Left hindlimb (tissue), 1 donor: ENCODE measurements around the gene NAV3.

Experiments
- DNase-seq: peaks from one replicate; pipeline ENCODE4 v3.0.0-alpha.2; 2018

The NAV3 gene

DNA sequence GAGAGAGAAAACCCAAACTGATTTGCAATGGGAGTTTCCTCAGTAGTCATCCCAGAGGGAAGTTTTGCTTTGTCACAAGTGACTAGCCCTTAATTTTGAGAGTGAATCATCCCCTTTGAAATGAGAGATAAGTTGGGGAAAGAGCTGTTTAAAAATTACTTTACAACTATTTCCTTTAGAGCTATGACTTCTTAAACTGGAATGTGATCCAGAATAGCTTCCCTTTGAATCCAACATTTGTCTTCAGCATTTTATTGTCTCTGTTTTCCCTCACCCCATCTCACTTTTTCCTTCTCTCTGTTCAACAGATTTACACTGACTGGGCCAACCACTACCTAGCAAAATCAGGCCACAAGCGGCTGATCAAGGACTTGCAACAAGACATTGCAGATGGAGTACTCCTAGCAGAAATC lies 109.3 kb downstream of the NAV3 start:
- no peak for DNase-seq

DNA sequence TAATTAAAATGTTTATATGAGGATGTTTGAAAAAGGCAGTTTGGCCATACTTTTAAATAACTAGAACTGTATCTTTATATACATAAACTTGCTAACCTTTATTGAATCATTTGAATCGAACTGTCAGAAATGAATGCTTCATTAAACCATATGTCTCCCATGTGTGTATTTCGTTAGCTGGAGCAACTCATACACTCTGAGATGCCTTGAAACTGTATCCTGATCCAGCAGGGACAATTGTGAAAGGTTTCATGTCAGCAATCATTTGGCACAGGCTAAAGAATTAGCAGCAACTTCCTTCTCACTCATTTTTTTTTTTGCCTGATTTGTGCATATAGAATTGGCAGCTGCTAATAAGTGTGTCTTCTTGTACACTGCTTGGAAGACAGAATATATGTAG lies 109.9 kb downstream of the NAV3 start:
- no peak for DNase-seq

DNA sequence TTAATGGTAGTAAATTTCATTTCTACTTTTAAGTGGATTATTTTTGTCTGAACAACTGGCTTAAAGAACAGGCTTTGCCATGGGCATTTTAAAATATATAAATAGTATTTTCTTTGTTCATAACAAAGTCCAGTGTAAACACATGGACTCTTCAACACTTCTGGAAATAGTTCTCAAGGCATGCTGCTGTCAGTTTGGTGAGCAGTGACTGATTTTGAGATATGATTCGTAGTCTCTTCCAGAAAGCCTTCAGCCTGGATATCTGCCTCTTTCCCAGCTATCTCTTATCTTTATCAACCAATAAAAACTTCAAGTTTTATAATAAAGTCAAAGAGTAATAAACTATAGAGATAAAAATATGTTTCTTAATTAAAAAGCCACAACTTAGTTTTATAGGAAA lies 110.7 kb downstream of the NAV3 start:
- no peak for DNase-seq

DNA sequence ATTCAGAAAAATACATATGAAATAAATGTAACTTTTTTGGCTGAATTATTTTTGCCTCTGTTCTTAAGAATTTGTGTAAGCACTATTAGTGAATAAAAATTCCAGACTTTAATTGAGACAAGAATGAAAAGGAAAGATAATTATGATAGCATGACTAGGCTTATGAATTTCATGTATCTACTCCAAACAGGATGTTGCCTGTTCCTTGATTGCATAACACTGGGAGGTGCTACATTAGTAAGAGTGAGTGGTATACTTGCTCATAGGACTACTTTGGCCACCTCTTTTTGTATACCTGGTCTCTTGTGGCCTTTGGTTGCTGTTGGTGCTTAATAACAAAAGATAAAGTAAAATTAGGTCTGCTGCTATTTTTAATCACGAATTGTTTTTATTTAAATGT lies 112.8 kb downstream of the NAV3 start:
- DNase-seq, result no peak

DNA sequence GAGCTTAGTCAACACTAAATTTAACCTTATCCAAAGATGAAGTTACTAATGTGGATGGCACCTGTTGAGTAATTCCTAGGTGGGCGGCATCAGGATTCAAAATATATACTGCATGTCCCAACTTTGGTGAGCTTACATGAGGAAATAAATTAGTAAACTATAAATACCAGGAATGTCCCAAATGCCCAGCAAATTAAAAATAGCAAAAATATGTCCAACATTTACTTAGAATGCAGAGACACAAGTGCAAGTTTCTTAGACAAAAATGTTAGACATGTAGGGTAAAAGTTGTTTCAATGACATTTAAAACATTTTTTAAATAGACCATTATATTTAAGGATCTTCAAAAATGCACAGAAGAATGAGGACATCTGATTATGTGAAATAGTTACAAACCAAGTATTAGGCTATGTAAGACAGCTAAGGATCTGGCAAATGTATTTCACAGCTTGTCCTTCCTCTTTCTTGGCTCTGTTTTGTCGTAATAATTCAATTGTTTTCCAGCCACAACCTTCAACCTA lies 115.9 kb downstream of the NAV3 start:
- DNase-seq, result no peak

DNA sequence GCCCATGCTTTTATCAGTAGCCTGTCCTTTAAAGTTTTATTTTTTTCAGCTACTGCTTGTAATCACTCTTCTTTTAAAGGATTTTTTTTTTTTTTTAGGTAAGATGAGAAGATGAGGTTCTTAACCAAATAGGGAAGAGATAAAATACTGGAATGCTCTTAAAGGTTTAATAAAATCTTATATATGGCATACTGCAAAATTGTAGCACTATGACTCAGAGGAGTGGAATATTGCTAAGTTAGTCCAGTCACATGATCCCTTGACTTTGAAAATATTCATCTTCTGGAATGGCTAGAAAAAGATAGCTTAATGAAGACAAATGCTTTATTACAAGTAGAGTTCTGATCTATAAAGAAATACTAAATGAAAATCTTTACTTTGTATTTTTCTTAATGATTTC lies 116.6 kb downstream of the NAV3 start:
- no peak for DNase-seq

DNA sequence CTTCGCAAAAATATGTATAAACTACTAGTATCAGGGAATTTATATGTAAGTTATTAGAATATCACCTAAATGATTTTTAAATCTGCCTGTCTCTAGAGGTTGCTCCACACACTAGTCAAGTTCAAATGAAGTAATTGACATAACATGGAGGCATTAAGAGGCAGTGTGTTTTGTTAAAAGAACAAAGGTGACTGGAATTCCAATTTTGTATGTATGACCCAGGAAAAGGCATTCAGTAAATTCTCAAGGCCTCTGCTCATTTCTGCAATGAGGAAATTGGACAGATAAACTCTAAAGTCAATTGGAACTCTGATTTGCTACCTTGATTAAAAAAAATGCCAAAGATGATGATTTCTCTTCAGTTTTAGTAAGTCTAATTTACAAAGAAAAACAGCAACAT lies 117.1 kb downstream of the NAV3 start:
- DNase-seq, result no peak

DNA sequence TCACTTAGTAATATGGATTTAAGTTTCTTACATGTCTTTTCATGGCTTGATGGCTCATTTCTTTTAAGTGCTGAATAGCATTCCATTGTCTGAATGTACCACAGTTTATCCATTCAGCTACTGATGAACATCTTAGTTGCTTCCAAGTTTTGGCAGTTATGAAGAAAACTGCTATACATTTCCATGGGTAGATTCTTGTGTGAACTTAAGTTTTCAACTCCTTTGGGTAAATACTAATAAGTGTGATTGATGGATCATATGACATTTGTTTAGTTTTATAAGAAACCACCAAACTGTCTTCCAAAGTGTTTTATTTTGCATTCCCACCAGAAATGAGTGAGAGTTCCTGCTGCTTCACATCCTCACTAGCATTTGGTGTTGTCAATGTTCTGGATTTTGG lies 119.2 kb downstream of the NAV3 start:
- no peak for DNase-seq

DNA sequence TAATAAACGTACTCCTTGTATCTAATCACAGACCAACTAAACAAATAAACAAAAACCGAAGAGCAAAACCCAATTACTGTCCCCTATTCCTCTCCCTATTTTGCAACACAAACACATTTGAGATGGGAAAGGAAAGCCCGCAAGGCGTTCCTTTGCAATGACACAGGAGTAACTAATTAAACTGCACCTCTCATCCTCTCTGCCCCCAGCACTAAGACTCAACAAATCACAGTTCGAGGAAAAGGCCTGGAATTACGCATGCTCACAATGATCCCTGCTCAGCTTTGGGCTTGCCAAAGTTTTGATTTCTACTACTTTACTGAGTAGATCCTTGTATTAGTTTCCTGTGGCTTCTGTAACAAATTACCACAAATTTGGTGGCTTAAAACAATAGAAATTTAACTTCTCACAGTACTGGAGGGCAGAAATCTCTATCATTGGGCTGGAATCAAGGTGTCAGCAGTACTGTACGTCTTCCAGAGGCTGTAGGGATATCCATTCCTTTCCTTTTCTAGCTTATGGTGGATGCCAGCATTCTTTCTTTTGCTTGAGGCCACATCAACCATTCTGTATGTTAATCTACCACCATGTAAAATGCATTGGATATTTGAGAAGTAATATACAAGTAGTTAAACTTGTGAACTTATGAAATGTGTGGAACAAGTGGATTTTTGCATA lies 123.0 kb downstream of the NAV3 start:
- DNase-seq, result no peak

DNA sequence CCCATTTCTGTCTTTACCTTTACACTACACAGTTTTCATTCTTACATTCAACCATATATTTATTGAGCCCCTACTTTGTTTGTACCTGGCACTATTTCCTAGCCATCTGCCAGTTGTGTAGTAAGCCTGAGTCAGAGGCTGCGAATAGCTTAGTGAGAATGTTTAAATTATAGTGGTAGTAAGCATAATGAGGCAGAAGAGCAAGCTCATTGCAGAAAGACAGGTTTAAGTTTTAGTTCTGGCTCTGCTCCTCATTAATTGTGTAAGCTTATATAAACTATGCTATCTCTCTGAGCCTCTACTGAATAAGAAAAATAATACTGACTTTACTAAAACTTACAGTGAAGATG lies 123.5 kb downstream of the NAV3 start:
- DNase-seq, result no peak

DNA sequence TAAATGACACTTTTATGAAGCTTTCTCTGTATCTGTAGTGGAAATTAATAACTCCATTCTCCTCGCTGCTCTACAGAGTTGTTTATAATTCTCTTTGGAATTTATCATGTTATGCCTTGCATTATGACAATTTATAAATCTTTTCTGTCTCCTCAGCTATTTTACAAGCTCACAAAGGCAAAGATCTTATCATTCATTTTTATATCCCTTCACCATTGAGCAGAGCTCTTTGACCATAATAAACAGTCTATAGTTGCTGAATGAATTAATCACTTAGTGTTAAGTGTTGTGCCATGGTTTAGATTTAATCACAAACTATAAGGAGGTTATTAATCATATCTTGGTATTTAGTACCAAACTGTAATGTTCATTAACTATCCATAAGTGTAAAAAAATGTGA lies 126.4 kb downstream of the NAV3 start:
- no peak for DNase-seq

DNA sequence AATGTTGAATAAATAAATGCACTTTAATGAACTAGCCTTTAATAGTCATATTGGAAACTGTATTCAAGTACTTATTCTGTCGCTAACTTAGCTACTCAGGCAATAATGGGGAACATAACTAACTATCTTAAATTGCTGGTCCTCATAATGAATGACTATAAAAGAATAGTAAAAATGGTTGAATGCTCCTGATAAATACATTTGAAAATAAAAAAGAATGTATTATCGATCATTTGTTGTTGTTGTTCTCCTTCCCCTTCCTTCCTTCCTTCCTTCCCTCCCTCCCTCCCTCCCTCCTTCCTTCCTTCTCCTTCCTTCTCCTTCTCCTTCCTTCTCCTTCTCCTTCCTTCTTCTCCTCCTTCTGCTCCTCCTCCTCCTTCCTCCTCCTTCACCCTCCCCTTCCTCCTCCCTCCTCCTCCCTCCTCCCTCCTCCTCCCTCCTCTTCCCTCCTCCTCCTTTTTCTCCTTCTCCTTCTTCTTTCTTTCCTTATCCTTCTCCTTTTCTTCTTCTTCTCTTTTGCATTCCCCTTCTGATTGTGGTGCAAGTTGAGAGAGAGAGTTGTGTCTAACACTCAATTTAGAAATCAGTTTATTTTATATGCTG lies 133.0 kb downstream of the NAV3 start:
- no peak for DNase-seq

DNA sequence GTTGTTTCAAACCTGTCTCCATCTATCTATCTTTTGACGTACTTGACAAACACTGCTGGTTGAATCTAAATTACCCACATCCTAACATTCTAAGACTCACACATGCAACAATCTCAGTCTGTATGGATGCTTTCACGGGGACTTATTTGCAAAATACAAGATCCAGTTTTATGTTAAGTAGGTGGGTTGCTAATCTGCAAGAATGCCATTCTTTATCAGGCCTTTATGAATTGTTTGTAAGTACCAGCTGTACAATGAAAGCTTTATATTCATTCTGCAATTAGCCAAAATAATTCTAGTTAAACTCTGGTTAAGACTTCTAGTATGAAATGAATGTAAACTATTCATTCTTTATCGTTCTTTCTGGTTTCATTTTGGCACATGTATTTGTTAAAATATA lies 135.1 kb downstream of the NAV3 start:
- no peak for DNase-seq

DNA sequence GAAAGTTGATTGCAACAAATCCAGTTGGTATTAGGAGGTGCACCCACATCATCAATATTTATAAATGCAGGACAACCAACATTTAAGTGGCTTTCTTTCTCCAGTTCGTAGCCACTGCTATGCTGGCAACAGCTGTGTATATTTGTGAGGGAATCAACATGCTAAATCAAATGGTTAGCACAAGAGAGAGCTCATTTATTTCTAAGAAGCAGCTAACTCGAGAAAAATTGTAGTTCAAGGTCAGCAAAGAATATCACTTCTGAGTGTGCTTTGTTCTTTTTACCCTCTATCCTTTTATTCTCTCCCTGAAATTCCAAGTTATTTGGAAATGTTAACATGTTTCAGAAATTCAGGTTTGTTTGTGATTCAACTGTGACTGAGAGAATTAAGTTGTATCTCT lies 137.3 kb downstream of the NAV3 start:
- DNase-seq, result no peak

DNA sequence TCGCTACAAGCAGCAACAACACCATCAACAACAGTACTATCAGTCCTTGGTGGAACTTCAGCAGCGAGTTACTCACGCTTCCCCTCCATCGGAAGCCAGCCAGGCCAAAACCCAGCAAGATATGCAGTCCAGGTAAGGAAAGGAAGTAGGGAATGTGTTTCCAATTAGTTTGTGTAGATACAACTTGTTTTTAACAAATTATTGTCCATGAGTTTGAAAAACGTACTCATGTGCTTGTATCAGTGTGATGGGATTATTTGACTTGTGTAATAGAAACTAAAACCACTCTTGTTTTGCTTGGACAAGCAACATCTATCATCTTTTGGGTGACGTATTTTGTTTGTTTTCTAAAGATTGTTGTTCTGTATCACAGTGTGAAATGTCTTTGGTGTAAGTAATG lies 137.9 kb downstream of the NAV3 start:
- DNase-seq, result no peak

DNA sequence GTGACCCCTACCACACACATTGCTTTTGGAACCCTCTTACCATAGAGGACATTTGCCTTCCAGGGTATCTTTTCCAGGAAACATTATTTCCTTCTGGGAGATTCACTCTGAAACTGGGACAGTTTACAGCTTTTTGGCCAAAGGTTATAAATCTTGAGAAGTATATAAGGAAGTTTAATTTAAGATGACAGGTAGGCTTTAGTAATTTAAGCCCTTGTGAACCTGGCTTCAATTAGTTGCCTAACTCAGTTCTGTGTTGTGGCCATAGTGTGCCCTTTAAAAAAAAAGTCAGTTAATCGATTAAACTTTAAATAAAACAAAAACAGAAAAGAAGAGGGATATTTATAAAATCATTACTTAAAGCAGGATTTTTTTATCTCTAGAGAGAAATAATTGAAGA lies 142.9 kb downstream of the NAV3 start:
- DNase-seq, result no peak

DNA sequence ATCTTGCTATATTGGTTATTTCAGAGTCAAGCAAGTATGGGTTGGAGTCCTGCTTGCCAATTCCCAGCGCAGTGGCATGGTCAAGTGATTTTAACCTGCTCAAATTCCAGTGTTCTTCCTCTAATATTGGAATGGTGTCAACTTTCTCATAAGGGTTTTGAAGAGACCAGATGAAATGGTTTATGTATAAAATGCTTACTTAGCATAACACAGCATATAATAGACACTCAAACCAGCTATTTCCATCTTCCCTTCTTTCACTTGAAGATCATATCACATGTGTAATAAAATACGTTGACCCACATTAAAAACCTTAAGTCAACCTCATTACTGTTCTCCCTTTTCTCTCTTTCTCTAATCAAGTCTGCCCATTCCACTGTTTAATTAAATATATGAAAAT lies 144.0 kb downstream of the NAV3 start:
- no peak for DNase-seq

DNA sequence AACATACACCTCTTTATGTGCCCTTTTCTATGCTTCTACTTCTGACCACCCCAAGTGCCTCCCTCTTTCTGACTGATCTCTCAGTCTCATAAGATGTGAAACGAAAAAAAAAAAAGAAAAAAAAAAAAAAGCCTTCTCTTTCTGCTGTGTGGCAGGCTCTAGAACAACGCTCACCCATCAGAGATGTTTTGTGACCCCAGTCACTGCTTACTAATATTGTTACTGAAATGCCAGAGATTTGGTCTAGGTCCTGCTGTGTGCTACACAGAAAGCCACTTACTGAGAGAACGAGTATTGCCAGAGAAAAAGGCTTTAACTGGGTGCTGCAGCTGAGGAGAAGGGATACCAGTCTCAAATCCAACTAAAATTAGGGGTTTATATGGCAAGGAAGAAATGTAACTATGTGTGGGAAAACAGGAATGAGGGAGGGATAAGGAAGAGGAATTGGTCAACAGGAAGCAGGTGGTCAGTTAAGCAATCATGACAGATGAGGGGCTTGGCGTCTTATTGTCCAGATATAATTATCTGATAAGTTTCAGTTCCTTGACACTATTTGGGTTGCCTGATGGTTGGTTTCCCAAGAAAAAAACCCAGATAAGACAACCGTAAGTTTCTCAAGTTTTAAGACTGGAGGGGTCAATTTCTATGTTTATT lies 149.0 kb downstream of the NAV3 start:
- DNase-seq, result no peak

DNA sequence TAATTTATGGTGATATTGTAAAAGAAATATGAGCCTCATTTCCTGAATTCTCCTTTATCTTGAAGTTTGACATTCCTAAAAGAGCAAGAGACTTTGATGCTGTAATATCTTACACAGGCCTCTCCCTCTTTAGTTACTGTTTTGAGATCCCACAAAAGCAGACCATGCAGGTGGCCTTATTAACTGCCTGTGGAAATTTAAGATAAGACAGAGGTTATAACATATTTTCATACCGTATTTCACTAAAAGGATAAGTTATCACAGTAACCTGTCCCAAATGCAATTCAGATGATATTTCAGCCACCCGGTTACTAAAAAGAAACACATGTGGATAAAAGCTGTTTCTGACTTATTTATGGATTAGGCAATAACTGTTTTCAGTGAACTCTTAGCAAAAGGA lies 150.1 kb downstream of the NAV3 start:
- DNase-seq, result no peak

DNA sequence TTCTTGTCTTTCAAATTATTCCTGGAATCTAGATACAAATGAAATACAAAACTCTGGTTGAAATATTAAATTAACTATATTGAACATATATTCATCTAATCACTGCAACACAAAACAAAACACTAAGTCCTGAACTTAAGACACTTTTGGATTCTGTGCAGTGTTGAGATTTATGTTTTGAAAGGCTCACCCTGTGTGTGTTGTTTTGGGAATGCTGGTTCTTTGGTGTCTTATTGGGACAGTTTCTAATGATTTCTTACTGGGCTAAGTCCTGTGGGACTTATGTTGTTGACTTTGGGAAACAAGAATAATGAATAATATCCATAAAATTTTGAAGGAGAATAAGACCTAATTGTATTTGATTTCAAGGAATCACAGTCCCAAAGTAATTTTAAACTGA lies 153.2 kb downstream of the NAV3 start:
- DNase-seq, result no peak

DNA sequence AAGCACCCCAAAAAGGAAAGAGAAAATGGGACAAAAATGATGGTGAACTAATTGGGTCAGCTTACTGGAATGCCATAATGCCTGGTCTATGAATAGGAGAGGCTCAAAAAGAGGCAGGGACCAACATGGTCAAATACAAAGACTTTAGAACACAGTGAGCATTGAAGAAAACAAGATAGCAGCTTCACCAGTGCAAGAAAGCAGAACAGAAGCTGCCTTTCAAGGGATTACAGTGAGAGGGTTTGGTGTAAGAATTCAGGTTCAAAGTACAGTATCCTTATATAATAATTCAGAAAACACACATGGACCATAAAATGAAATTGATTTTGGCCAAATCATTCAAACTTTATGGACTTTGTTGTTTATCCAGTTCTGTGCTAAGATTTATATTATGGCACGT lies 162.1 kb downstream of the NAV3 start:
- no peak for DNase-seq

DNA sequence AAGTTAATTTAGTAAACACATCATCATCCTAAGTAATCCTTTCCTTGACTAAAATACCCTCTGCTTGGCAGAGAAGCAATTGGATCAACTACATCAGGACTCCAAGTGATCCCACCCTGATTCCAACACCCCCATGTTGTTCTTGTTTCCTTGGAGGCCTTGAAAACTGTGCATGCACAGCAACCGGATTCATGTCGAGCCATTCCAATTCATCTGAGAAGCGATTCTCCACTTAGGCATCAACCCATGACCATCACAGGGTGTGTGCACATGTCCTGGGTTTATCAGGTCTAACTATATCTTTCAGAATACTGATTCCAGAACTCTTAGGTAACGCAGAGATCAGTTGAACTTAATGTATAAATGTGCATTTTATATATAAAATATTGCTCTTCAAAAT lies 163.0 kb downstream of the NAV3 start:
- DNase-seq, result no peak

DNA sequence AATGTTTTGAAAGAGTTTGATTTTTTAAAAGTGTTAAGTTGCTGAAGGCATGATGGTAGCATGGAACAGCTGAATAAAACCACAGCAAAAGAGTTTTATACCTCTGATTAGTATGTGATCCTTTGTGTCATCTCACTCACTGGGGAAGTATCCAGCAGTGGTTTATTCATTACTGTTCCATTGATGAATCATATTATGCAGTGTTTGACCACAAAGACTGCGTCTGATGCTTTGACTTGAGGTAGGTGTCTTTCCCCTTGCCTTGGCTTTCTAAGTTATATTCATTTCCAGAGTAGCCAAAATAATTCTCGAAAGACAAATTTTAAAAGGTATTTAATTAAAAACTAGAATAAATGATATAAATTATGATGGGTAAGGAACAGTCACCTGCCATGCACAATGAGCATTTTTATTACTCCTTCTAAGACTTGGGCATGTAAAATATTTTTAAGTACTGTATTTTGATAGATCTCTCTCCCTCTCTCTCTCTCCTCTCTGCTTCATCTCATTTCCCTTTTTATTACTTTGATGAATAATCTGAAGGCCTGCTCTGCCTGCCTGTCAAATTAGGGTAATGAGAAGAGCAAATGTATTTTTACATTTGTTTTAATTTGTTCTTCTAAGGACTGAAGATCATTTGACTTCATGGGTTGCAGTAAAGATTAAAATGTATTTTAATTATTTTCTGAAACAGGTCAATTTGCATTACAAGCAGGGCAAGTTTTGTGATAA lies 164.9 kb downstream of the NAV3 start:
- no peak for DNase-seq

DNA sequence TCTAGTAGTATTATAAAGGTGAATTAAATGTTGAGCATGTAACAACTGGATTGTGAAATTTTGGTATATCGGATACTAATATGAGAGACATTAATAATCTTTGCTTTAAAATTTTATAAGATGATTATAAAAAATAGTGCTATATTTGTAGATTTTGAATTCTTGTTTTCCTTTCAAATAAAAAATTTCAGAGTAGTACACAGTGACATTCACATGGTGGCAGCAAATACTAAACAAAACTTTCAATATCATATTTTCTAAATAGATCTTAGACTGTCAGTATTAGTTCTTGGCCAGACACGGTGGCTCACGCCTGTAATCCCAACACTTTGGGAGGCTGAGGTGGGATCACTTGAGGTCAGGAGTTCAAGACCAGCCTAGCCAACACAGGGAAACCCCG lies 166.0 kb downstream of the NAV3 start:
- DNase-seq, result no peak
